ENCODE measurements around the gene ENPP3. TPM values are rescaled to one million over a fixed set of nuclear protein-coding genes. Genes with fewer than 3 reads are reported as not detected.

Gene ENPP3
- total and polyA plus RNA-seq, 9 of the 15 experiments (the other 6 are each of a cell fraction or from before 2014, with no cell fraction given) = 14.0 to 32.8 (median 21.6) TPM

DNA sequence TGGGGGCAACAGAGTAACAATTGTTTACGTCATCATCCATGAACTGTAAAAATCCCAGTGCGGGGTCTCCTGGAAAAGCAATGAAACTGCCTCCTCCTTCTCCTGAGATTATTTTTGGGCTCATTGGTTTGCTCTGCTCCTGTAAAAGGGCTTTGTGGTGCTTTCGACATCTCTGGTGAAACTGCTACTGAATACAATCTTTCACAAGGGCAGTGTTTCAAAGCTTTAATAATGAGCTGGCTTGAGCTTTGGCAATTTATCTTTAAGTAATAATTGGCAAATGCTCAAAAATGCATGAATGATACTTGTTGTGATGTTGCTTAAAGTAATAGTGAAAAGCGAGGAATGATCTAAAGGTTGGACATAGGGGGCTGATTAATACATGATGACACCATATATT is 127.2 kb downstream of the ENPP3 start:
- Histone ChIP-seq H3K36me3 (ENCODE audit: control insufficient read depth, insufficient read depth, low read length) (no peaks in the 10 kb centered on the region), H3K27ac (ENCODE audit: extremely low read depth, low read depth, low read length) (no peak overlapping the region), H3K9ac (ENCODE audit: insufficient read depth in 1 of 2, low read depth in 2 of 2, low read length in 2 of 2) (no peak overlapping the region), H3K79me2 (ENCODE audit: control insufficient read depth, insufficient read depth, low read length) (no peaks in the 10 kb centered on the region), H3K4me1 (replicated peaks in 1 of 2; ENCODE audit: control insufficient read depth in 2 of 2, insufficient read depth in 2 of 2, low read length in 2 of 2) (no peaks in the 10 kb centered on the region; a peak in 1 of 5 replicates), H4K20me1 (replicated peaks; ENCODE audit: control insufficient read depth, insufficient read depth, low read length) (no peaks in the 10 kb centered on the region), H2AFZ (ENCODE audit: low read depth, low read length) (no peak overlapping the region), H3K9me1 (ENCODE audit: control insufficient read depth, insufficient read depth, low read length) (no peaks in the 10 kb centered on the region), H3K9me3 (replicated peaks; ENCODE audit: control insufficient read depth, insufficient read depth, low read depth, low read length) (no peaks in the 10 kb centered on the region), H3K4me3 (no peak overlapping the region), H3K4me2 (ENCODE audit: insufficient read depth, low read length) (no peak overlapping the region), H3K27me3 (ENCODE audit: control insufficient read depth in 2 of 2, insufficient read depth in 2 of 2, low read length in 2 of 2) (0 out of 5 replicates have a peak, but pooled peaks cover 0 to 2% of the 10 kb centered on the region in 2 experiments)
- BruUV-seq (replicated peaks) = no TSS peak
- POLR2A ChIA-PET = no interaction called here
- 5% methylated on average over 4 of the region's 4 CpGs for WGBS (ENCODE audit: insufficient coverage, low coverage, missing lambda C conversion rate)
- intact Hi-C loops (cut with micrococcal nuclease) = no loop called here
- TF ChIP-seq RBM34 (IDR thresholded peaks at IDR 0.05; ENCODE audit: borderline replicate concordance, insufficient read depth, low read length) (no peak), NCOA2 (IDR thresholded peaks at IDR 0.05; ENCODE audit: partially characterized antibody in 2 of 2) (no peak), MCM3 (IDR thresholded peaks at IDR 0.05) (no peak), PTBP1 (IDR thresholded peaks at IDR 0.05; ENCODE audit: low read depth, low read length) (no peak), ZNF384 (IDR thresholded peaks at IDR 0.05; ENCODE audit: low read depth, low read length) (no peak), ZBTB17 (CRISPR knock-in tag; IDR thresholded peaks at IDR 0.05) (no peak), CREB1 (IDR thresholded peaks at IDR 0.05) (no peak), CREB1 (CRISPR knock-in tag; IDR thresholded peaks at IDR 0.05) (no peak), SAP30 (IDR thresholded peaks at IDR 0.05; ENCODE audit: borderline replicate concordance, insufficient read depth, low read depth, low read length, poor library complexity, severe bottlenecking) (no peak), BRF1 (IDR thresholded peaks at IDR 0.05; ENCODE audit: borderline replicate concordance, extremely low read depth, insufficient read length) (no peak), PPARD (CRISPR knock-in tag; IDR thresholded peaks at IDR 0.05) (no peak)
- TF ChIP-seq, protein P1, sequence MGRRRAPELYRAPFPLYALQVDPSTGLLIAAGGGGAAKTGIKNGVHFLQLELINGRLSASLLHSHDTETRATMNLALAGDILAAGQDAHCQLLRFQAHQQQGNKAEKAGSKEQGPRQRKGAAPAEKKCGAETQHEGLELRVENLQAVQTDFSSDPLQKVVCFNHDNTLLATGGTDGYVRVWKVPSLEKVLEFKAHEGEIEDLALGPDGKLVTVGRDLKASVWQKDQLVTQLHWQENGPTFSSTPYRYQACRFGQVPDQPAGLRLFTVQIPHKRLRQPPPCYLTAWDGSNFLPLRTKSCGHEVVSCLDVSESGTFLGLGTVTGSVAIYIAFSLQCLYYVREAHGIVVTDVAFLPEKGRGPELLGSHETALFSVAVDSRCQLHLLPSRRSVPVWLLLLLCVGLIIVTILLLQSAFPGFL (CRISPR knock-in tag; IDR thresholded peaks at IDR 0.05) = no peak
- TF ChIP-seq, protein P2, sequence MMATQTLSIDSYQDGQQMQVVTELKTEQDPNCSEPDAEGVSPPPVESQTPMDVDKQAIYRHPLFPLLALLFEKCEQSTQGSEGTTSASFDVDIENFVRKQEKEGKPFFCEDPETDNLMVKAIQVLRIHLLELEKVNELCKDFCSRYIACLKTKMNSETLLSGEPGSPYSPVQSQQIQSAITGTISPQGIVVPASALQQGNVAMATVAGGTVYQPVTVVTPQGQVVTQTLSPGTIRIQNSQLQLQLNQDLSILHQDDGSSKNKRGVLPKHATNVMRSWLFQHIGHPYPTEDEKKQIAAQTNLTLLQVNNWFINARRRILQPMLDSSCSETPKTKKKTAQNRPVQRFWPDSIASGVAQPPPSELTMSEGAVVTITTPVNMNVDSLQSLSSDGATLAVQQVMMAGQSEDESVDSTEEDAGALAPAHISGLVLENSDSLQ (IDR thresholded peaks at IDR 0.05) = no peak
- TF ChIP-seq, protein P3, sequence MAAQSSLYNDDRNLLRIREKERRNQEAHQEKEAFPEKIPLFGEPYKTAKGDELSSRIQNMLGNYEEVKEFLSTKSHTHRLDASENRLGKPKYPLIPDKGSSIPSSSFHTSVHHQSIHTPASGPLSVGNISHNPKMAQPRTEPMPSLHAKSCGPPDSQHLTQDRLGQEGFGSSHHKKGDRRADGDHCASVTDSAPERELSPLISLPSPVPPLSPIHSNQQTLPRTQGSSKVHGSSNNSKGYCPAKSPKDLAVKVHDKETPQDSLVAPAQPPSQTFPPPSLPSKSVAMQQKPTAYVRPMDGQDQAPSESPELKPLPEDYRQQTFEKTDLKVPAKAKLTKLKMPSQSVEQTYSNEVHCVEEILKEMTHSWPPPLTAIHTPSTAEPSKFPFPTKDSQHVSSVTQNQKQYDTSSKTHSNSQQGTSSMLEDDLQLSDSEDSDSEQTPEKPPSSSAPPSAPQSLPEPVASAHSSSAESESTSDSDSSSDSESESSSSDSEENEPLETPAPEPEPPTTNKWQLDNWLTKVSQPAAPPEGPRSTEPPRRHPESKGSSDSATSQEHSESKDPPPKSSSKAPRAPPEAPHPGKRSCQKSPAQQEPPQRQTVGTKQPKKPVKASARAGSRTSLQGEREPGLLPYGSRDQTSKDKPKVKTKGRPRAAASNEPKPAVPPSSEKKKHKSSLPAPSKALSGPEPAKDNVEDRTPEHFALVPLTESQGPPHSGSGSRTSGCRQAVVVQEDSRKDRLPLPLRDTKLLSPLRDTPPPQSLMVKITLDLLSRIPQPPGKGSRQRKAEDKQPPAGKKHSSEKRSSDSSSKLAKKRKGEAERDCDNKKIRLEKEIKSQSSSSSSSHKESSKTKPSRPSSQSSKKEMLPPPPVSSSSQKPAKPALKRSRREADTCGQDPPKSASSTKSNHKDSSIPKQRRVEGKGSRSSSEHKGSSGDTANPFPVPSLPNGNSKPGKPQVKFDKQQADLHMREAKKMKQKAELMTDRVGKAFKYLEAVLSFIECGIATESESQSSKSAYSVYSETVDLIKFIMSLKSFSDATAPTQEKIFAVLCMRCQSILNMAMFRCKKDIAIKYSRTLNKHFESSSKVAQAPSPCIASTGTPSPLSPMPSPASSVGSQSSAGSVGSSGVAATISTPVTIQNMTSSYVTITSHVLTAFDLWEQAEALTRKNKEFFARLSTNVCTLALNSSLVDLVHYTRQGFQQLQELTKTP (IDR thresholded peaks at IDR 0.05; ENCODE audit: low read depth in 1 of 2, partially characterized antibody in 2 of 2) = no peak
- no peak for DNase-seq (ENCODE audit: extremely low read depth in 1 of 4, low spot score in 3 of 4)
- no peak for ATAC-seq
- CTCF ChIA-PET (ENCODE audit: low intra/inter-chr PET ratio) = no interaction called here
- in situ Hi-C loops (cut with MboI) = no loop called here
- no peak for FAIRE-seq
